OCI-LY1 (cell line): ENCODE results near the gene EFNB2.

Experiments
- EZH2 ChIP-seq: fragments of 200-600 bp; sonication (generic), shearing (Covaris generic); IDR thresholded peaks from 2 replicates; pipeline ENCODE4 v1.8.0; 2017; ENCODE audit warnings: borderline replicate concordance, mixed run types, mild to moderate bottlenecking, antibody characterized with exemption, low read length, moderate library complexity, mixed read lengths
- TF ChIP-seq, protein P1 (sequence below): fragments of 200-600 bp; sonication (generic), shearing (Covaris generic); IDR thresholded peaks from 2 replicates; pipeline ENCODE4 v1.5.1; 2017; ENCODE audit warnings: mild to moderate bottlenecking, antibody characterized with exemption, low read length, moderate library complexity, mixed read lengths

DNA sequence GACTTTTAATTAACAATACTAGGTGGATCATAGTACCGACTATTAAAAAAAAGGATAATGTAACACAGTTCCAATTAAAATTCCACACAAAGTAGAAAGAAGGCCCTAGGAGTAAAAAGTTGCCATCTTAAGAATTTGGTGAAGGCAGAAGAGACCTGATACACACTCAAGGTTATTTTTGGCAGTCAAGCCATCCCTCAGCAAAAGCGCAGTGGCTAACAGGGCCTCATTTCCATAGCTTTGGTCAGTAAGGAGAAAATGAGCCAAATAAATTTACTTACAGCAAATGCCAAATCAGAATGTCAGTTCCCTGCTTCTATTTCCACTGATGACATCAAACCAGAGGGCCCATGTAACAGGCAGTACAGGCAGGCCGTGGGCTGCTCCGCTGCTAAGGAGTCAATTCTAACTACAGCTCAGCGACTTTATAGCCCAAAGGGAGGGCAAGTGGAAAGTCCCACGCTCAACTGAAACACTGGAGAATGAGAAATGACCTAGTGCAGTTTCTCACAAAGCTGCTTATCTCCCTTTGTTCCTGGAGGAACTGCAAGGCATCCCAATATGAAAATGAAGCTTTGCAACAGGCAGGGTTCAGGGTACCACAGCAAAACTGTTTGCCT, 26.2 kb upstream of the EFNB2 start:
- TF ChIP-seq EZH2, result no peak
- TF ChIP-seq, protein P1, sequence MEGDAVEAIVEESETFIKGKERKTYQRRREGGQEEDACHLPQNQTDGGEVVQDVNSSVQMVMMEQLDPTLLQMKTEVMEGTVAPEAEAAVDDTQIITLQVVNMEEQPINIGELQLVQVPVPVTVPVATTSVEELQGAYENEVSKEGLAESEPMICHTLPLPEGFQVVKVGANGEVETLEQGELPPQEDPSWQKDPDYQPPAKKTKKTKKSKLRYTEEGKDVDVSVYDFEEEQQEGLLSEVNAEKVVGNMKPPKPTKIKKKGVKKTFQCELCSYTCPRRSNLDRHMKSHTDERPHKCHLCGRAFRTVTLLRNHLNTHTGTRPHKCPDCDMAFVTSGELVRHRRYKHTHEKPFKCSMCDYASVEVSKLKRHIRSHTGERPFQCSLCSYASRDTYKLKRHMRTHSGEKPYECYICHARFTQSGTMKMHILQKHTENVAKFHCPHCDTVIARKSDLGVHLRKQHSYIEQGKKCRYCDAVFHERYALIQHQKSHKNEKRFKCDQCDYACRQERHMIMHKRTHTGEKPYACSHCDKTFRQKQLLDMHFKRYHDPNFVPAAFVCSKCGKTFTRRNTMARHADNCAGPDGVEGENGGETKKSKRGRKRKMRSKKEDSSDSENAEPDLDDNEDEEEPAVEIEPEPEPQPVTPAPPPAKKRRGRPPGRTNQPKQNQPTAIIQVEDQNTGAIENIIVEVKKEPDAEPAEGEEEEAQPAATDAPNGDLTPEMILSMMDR, result no peak
